ENCODE data around the gene BCKDHB. TPM values are rescaled to one million over a fixed set of nuclear protein-coding genes. Genes with fewer than 3 reads are reported as not detected.
"Not testable (repeated sequence)": the region's sequence is repeated elsewhere in the genome, so short reads cannot be mapped to it uniquely, and the experiment has no call there.

BCKDHB gene
- polyA plus RNA-seq, 4 donors, result 13.0 to 27.0 (median 14.8) TPM

- no peak for FAIRE-seq
Observed at GRCh38 chr6:80234401-80234800, 127.9 kb downstream of the BCKDHB start.

DNA sequence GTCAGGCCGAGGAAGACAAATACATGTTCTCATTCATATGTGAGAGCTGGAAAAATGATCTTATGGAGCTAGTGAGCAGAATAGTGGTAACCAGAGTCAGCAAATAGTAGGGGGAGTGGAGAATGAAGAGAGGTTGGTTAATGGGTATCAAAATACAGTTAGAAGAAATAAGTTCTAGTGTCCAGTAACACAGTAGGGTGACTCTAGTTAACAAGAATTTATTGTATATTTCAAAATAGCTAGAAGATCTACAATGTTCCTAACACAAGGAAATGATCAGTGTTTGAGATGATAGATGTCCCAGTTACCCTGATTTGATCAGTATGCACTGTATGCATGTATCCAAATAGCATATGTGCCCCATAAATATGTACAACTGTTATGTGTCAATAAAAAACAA is 128.4 kb downstream of the BCKDHB start:
- Histone ChIP-seq H3K36me3 (ENCODE audit: control insufficient read depth in 3 of 3, insufficient read depth in 2 of 3, low read depth in 1 of 3, low read length in 3 of 3) (no peaks in the 10 kb centered on the region), H3K4me1 (ENCODE audit: control insufficient read depth in 3 of 3, insufficient read depth in 2 of 3, low read depth in 1 of 3, low read length in 2 of 3) (no peaks in the 10 kb centered on the region), H3K27me3 (ENCODE audit: control insufficient read depth in 3 of 3, insufficient read depth in 3 of 3, low read length in 3 of 3) (no peaks in the 10 kb centered on the region), H3K9me3 (ENCODE audit: control insufficient read depth in 2 of 2, insufficient read depth in 1 of 2, low read depth in 1 of 2, low read length in 1 of 2) (no peaks in the 10 kb centered on the region), H3K27ac (ENCODE audit: low read depth in 1 of 3, low read length in 2 of 3) (no peak overlapping the region), H3K4me3 (ENCODE audit: low read depth in 1 of 3, low read length in 3 of 3) (no peak overlapping the region)
- WGBS, 3 donors, result 48 to 97% (median 94%) methylated on average over 1 of the region's 1 CpG
- no peak for FAIRE-seq
- no peak for DNase-seq

More at GRCh38 chr6:80234401-80234800, 127.9 kb downstream of the BCKDHB start:
- Histone ChIP-seq H3K36me3 (ENCODE audit: control insufficient read depth in 3 of 3, insufficient read depth in 2 of 3, low read depth in 1 of 3, low read length in 3 of 3) (no peaks in the 10 kb centered on the region), H3K4me1 (ENCODE audit: control insufficient read depth in 3 of 3, insufficient read depth in 2 of 3, low read depth in 1 of 3, low read length in 2 of 3) (no peaks in the 10 kb centered on the region), H3K27ac (ENCODE audit: low read depth in 1 of 3, low read length in 2 of 3) (no peak overlapping the region), H3K4me3 (ENCODE audit: low read depth in 1 of 3, low read length in 3 of 3) (no peak overlapping the region), H3K27me3 (ENCODE audit: control insufficient read depth in 3 of 3, insufficient read depth in 3 of 3, low read length in 3 of 3) (no peaks in the 10 kb centered on the region), H3K9me3 (ENCODE audit: control insufficient read depth in 2 of 2, insufficient read depth in 1 of 2, low read depth in 1 of 2, low read length in 1 of 2) (no peaks in the 10 kb centered on the region)
- 75 to 90% (median 88%) methylated on average over 2 of the region's 2 CpGs for WGBS, 3 donors
- no peak for DNase-seq

DNA sequence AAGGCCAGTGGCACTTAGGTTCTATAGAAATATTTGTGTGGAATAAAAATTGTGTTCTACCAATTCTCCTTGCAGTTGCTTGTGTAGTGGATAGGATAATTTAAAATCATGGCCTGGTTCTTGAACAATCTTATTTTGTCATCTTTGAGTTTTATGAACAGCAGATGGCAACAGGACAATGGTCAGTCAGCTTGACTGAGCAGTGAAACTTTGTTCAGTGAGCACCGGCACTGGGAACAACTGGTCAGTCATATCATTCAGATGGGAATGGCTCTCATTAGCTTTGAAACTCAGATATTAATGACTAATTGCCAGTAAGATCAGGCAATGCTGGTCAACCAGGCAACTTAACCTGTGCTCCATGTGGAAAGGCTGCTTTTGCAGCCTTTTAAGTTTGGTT is 129.2 kb downstream of the BCKDHB start:
- H3K36me3 ChIP-seq (ENCODE audit: control insufficient read depth in 3 of 3, insufficient read depth in 2 of 3, low read depth in 1 of 3, low read length in 3 of 3), result no peaks in the 10 kb centered on the region
- H3K4me1 ChIP-seq (ENCODE audit: control insufficient read depth in 3 of 3, insufficient read depth in 2 of 3, low read depth in 1 of 3, low read length in 2 of 3), result no peaks in the 10 kb centered on the region
- no peak overlapping the region for H3K4me3 ChIP-seq (ENCODE audit: low read depth in 1 of 3, low read length in 3 of 3)
- H3K27ac ChIP-seq (ENCODE audit: low read depth in 1 of 3, low read length in 2 of 3), result no peak overlapping the region
- DNase-seq, result no peak
- 75 to 91% (median 79%) methylated on average over 1 of the region's 1 CpG for WGBS, 3 donors
- H3K9me3 ChIP-seq (ENCODE audit: control insufficient read depth in 2 of 2, insufficient read depth in 1 of 2, low read depth in 1 of 2, low read length in 1 of 2), result no peaks in the 10 kb centered on the region
- FAIRE-seq, result no peak
- H3K27me3 ChIP-seq (ENCODE audit: control insufficient read depth in 3 of 3, insufficient read depth in 3 of 3, low read length in 3 of 3), result no peaks in the 10 kb centered on the region

DNA sequence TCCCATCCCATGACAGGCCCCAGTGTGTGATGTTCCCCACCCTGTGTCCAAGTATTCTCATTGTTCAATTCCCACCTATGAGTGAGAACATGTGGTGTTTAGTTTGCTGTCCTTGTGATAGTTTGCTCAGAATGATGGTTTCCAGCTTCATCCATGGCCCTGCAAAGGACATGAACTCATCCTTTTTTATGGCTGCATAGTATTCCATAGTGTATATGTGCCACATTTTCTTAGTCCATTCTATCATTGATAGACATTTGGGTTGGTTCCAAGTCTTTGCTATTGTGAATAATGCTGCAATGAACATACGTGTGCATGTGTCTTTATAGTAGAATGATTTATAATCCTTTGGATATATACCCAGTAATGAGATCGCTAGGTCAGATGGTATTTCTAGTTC is 132.3 kb downstream of the BCKDHB start:
- not testable (repeated sequence) for H3K4me1 ChIP-seq (ENCODE audit: control insufficient read depth in 3 of 3, insufficient read depth in 2 of 3, low read depth in 1 of 3, low read length in 2 of 3); FAIRE-seq

DNA sequence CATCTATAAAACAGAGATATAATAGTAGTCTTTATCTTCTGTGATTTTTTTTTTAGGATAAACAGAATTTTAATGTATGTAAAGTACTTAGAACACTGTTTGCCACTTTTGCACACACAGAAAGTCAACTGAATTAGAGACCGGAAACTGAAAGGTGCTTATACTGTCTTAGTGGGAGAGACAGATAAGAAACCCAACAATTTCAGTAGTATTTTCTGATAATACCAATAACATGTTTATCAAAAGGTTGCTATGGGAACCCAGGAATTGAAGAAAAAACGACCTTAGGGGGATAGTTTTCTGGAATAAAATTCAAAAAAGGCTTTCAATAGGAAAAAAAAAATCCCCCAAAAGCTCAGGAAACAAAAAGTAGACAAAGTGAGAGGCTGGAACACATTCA is 138.6 kb downstream of the BCKDHB start:
- no peaks in the 10 kb centered on the region for H3K9me3 ChIP-seq (ENCODE audit: control insufficient read depth in 2 of 2, insufficient read depth in 1 of 2, low read depth in 1 of 2, low read length in 1 of 2)
- H3K36me3 ChIP-seq (ENCODE audit: control insufficient read depth in 3 of 3, insufficient read depth in 2 of 3, low read depth in 1 of 3, low read length in 3 of 3), result no peaks in the 10 kb centered on the region
- no peak overlapping the region for H3K27ac ChIP-seq (ENCODE audit: low read depth in 1 of 3, low read length in 2 of 3)
- no peaks in the 10 kb centered on the region for H3K27me3 ChIP-seq (ENCODE audit: control insufficient read depth in 3 of 3, insufficient read depth in 3 of 3, low read length in 3 of 3)
- FAIRE-seq (no peak), DNase-seq (no peak)
- H3K4me1 ChIP-seq (ENCODE audit: control insufficient read depth in 3 of 3, insufficient read depth in 2 of 3, low read depth in 1 of 3, low read length in 2 of 3), result no peaks in the 10 kb centered on the region
- WGBS, 3 donors, result 62 to 71% (median 66%) methylated on average over 2 of the region's 2 CpGs
- no peak overlapping the region for H3K4me3 ChIP-seq (ENCODE audit: low read depth in 1 of 3, low read length in 3 of 3)

More for the DNA sequence above, 132.3 kb downstream of the BCKDHB start:
- H3K36me3 ChIP-seq (ENCODE audit: control insufficient read depth in 3 of 3, insufficient read depth in 2 of 3, low read depth in 1 of 3, low read length in 3 of 3); DNase-seq; H3K4me3 ChIP-seq (ENCODE audit: low read depth in 1 of 3, low read length in 3 of 3); H3K9me3 ChIP-seq (ENCODE audit: control insufficient read depth in 2 of 2, insufficient read depth in 1 of 2, low read depth in 1 of 2, low read length in 1 of 2); H3K27ac ChIP-seq (ENCODE audit: low read depth in 1 of 3, low read length in 2 of 3); H3K27me3 ChIP-seq (ENCODE audit: control insufficient read depth in 3 of 3, insufficient read depth in 3 of 3, low read length in 3 of 3): not testable (repeated sequence)
- 97 to 100% (median 98%) methylated on average over 2 of the region's 2 CpGs for WGBS, 3 donors

GRCh38 chr6:80249897-80250296 is 143.4 kb downstream of the BCKDHB start:
- no peak overlapping the region for H3K27ac ChIP-seq (ENCODE audit: low read depth in 1 of 3, low read length in 2 of 3)
- H3K27me3 ChIP-seq (ENCODE audit: control insufficient read depth in 3 of 3, insufficient read depth in 3 of 3, low read length in 3 of 3), result no peaks in the 10 kb centered on the region
- WGBS, 3 donors, result 63 to 92% (median 76%) methylated on average over 1 of the region's 1 CpG
- FAIRE-seq (no peak), DNase-seq (no peak)
- H3K4me3 ChIP-seq (ENCODE audit: low read depth in 1 of 3, low read length in 3 of 3), result no peak overlapping the region
- peaks cover 0 to 6% (median 0%) of the 10 kb centered on the region in 3 donors for H3K4me1 ChIP-seq (ENCODE audit: control insufficient read depth in 3 of 3, insufficient read depth in 2 of 3, low read depth in 1 of 3, low read length in 2 of 3)
- no peaks in the 10 kb centered on the region for H3K36me3 ChIP-seq (ENCODE audit: control insufficient read depth in 3 of 3, insufficient read depth in 2 of 3, low read depth in 1 of 3, low read length in 3 of 3)
- H3K9me3 ChIP-seq (ENCODE audit: control insufficient read depth in 2 of 2, insufficient read depth in 1 of 2, low read depth in 1 of 2, low read length in 1 of 2), result no peaks in the 10 kb centered on the region

- Histone ChIP-seq H3K4me3 (ENCODE audit: low read depth in 1 of 3, low read length in 3 of 3) (no peak overlapping the region), H3K4me1 (ENCODE audit: control insufficient read depth in 3 of 3, insufficient read depth in 2 of 3, low read depth in 1 of 3, low read length in 2 of 3) (peaks cover 0 to 7% (median 0%) of the 10 kb centered on the region in 3 donors), H3K9me3 (ENCODE audit: control insufficient read depth in 2 of 2, insufficient read depth in 1 of 2, low read depth in 1 of 2, low read length in 1 of 2) (no peaks in the 10 kb centered on the region), H3K36me3 (ENCODE audit: control insufficient read depth in 3 of 3, insufficient read depth in 2 of 3, low read depth in 1 of 3, low read length in 3 of 3) (no peaks in the 10 kb centered on the region), H3K27me3 (ENCODE audit: control insufficient read depth in 3 of 3, insufficient read depth in 3 of 3, low read length in 3 of 3) (no peaks in the 10 kb centered on the region), H3K27ac (ENCODE audit: low read depth in 1 of 3, low read length in 2 of 3) (no peak overlapping the region)
- DNase-seq (no peak), FAIRE-seq (no peak)
- WGBS, 3 donors, result 80 to 86% (median 85%) methylated on average over 3 of the region's 3 CpGs
Observed at GRCh38 chr6:80250391-80250997, 144.0 kb downstream of the BCKDHB start.

GRCh38 chr6:80251321-80251720 is 144.8 kb downstream of the BCKDHB start:
- H3K27me3 ChIP-seq (ENCODE audit: control insufficient read depth in 3 of 3, insufficient read depth in 3 of 3, low read length in 3 of 3), result no peaks in the 10 kb centered on the region
- peaks cover 0 to 7% (median 0%) of the 10 kb centered on the region in 3 donors for H3K4me1 ChIP-seq (ENCODE audit: control insufficient read depth in 3 of 3, insufficient read depth in 2 of 3, low read depth in 1 of 3, low read length in 2 of 3)
- 79 to 89% (median 87%) methylated on average over 1 of the region's 1 CpG for WGBS, 3 donors
- H3K36me3 ChIP-seq (ENCODE audit: control insufficient read depth in 3 of 3, insufficient read depth in 2 of 3, low read depth in 1 of 3, low read length in 3 of 3), result no peaks in the 10 kb centered on the region
- H3K9me3 ChIP-seq (ENCODE audit: control insufficient read depth in 2 of 2, insufficient read depth in 1 of 2, low read depth in 1 of 2, low read length in 1 of 2), result no peaks in the 10 kb centered on the region
- no peak overlapping the region for H3K27ac ChIP-seq (ENCODE audit: low read depth in 1 of 3, low read length in 2 of 3)
- FAIRE-seq (no peak), DNase-seq (no peak)
- H3K4me3 ChIP-seq (ENCODE audit: low read depth in 1 of 3, low read length in 3 of 3), result no peak overlapping the region

DNA sequence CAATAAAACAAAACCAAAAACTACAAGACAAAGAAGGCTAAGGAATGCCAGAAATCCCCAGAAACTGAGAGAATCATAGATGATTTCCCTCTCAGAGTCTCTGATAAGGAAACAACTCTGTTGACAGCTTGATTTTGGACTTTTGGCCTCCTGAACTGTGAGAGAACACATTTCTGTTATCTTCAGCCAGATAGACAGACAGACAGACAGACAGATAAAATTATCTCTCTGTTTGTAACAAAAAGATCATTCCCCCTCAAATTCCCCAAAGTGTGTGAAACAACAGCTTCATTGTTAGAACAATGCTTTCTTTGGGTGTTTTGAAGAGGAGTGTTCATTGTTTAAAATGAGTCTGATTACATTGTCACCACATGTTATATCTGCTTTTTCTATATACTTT is 148.2 kb downstream of the BCKDHB start:
- peaks cover 0 to 7% (median 0%) of the 10 kb centered on the region in 3 donors for H3K4me1 ChIP-seq (ENCODE audit: control insufficient read depth in 3 of 3, insufficient read depth in 2 of 3, low read depth in 1 of 3, low read length in 2 of 3)
- no peak overlapping the region for H3K27ac ChIP-seq (ENCODE audit: low read depth in 1 of 3, low read length in 2 of 3)
- H3K27me3 ChIP-seq (ENCODE audit: control insufficient read depth in 3 of 3, insufficient read depth in 3 of 3, low read length in 3 of 3), result no peaks in the 10 kb centered on the region
- no peak for FAIRE-seq
- DNase-seq, result peak; percentile 17 to 26
- no peak overlapping the region for H3K4me3 ChIP-seq (ENCODE audit: low read depth in 1 of 3, low read length in 3 of 3)
- no peaks in the 10 kb centered on the region for H3K9me3 ChIP-seq (ENCODE audit: control insufficient read depth in 2 of 2, insufficient read depth in 1 of 2, low read depth in 1 of 2, low read length in 1 of 2)
- no peaks in the 10 kb centered on the region for H3K36me3 ChIP-seq (ENCODE audit: control insufficient read depth in 3 of 3, insufficient read depth in 2 of 3, low read depth in 1 of 3, low read length in 3 of 3)
